IMR-90 (cell line): Measurements from ENCODE around the gene SKAP1. TPM values are rescaled to one million over a fixed set of nuclear protein-coding genes. Genes with fewer than 3 reads are reported as not detected.

Experiments
- ATAC-seq: fragments of 200-7000 bp; cut with Tn5 transposase; 2 replicates; pipeline ENCODE4 v1.9.1; 2020; ENCODE audit warnings: low read depth, mild to moderate bottlenecking, moderate library complexity
- BruUV-seq: library from RNA; stranded (reverse); fragments of 400-500 nt; replicated peaks from 2 replicates; lab custom pipeline; 2021; lab: Mats Ljungman, UMichigan
- CTCF ChIA-PET: fragments of 300-600 bp; formaldehyde crosslinking; extraction: SDS; loops from one replicate; lab custom pipeline; 2021; ENCODE audit warnings: antibody characterized with exemption; lab: Yijun Ruan, JAX
- POLR2A ChIA-PET: fragments of 300-600 bp; sonication (Branson Sonifier 250); formaldehyde crosslinking; loops from one replicate; lab custom pipeline; 2022; ENCODE audit warnings: antibody characterized with exemption; ENCODE audit not compliant: unreplicated experiment; lab: Charles Lee
- DNase-seq: peaks from one replicate; pipeline ENCODE4 v3.0.0; 2013
- H2AFZ ChIP-seq: replicated peaks from 2 replicates; pipeline ENCODE3; 2013; ENCODE audit warnings: low read length, mild to moderate bottlenecking; ENCODE audit not compliant: poor library complexity
- H2AK5ac ChIP-seq: 2 replicates; pipeline ENCODE4 v1.6.1; 2013; ENCODE audit warnings: low read depth, low read length, inconsistent platforms
- H2AK9ac ChIP-seq: replicated peaks from 2 replicates; pipeline ENCODE3; 2013; ENCODE audit warnings: mild to moderate bottlenecking, low read depth, low read length, moderate library complexity; ENCODE audit not compliant: poor library complexity
- H2BK120ac ChIP-seq: 2 replicates; pipeline ENCODE4 v1.6.1; 2013; ENCODE audit warnings: low read depth, low read length, inconsistent platforms
- H2BK15ac ChIP-seq: 3 replicates; pipeline ENCODE4 v1.6.1; 2013; ENCODE audit warnings: low read depth, low read length, inconsistent platforms
- H2BK20ac ChIP-seq: 2 replicates; pipeline ENCODE4 v1.6.1; 2013; ENCODE audit warnings: low read depth, mild to moderate bottlenecking, inconsistent platforms, low read length, moderate library complexity
- H2BK5ac ChIP-seq: 2 replicates; pipeline ENCODE4 v1.6.1; 2013; ENCODE audit warnings: mild to moderate bottlenecking, low read depth, low read length, inconsistent platforms; ENCODE audit not compliant: poor library complexity, severe bottlenecking
- H3K14ac ChIP-seq: replicated peaks from 2 replicates; pipeline ENCODE4 v1.6.1; 2013; ENCODE audit warnings: low read depth, low read length, inconsistent platforms
- H3K18ac ChIP-seq: 2 replicates; pipeline ENCODE4 v1.6.1; 2013; ENCODE audit warnings: low read depth, low read length, control low read depth
- H3K23ac ChIP-seq: 2 replicates; pipeline ENCODE4 v1.6.1; 2013; ENCODE audit warnings: low read depth, low read length, inconsistent platforms
- H3K27ac ChIP-seq: 2 replicates; pipeline ENCODE4 v1.5.1; 2013; ENCODE audit warnings: mild to moderate bottlenecking, control low read depth, low read length; ENCODE audit not compliant: insufficient read depth
- H3K27me3 ChIP-seq: 2 replicates; pipeline ENCODE4 v1.6.1; 2013; ENCODE audit warnings: low read length; ENCODE audit not compliant: control insufficient read depth, insufficient read depth
- H3K36me3 ChIP-seq: 2 replicates; pipeline ENCODE4 v1.6.1; 2013; ENCODE audit warnings: low read length, mixed read lengths; ENCODE audit not compliant: control insufficient read depth, insufficient read depth
- H3K4ac ChIP-seq: 2 replicates; pipeline ENCODE4 v1.6.1; 2013; ENCODE audit warnings: low read depth, low read length, inconsistent platforms
- H3K4me1 ChIP-seq: 2 replicates; pipeline ENCODE4 v1.6.1; 2013; ENCODE audit warnings: low read length, mixed read lengths; ENCODE audit not compliant: control insufficient read depth, insufficient read depth
- H3K4me2 ChIP-seq: 2 replicates; pipeline ENCODE4 v1.6.1; 2013; ENCODE audit warnings: low read depth, mild to moderate bottlenecking, control low read depth, low read length, moderate library complexity
- H3K4me3 ChIP-seq: 2 replicates; pipeline ENCODE4 v1.5.1; 2013; ENCODE audit warnings: low read depth, mild to moderate bottlenecking, control low read depth, low read length, moderate library complexity; ENCODE audit not compliant: insufficient read depth
- H3K56ac ChIP-seq: 2 replicates; pipeline ENCODE4 v1.6.1; 2013; ENCODE audit warnings: low read length, inconsistent platforms; ENCODE audit not compliant: insufficient read depth; ENCODE audit errors: extremely low read depth
- H3K79me1 ChIP-seq, 2 experiments: 2 replicates each; pipeline ENCODE4 v1.6.1; 2013; ENCODE audit warnings: low read length in 2 of 2, inconsistent platforms in 1 of 2, low read depth in 1 of 2
- H3K9ac ChIP-seq: 2 replicates; pipeline ENCODE4 v1.6.1; 2013; ENCODE audit warnings: low read depth, low read length, control low read depth
- H3K9me1 ChIP-seq: 2 replicates; pipeline ENCODE4 v1.6.1; 2013; ENCODE audit warnings: low read length, inconsistent platforms; ENCODE audit not compliant: insufficient read depth
- H3K9me3 ChIP-seq: 2 replicates; pipeline ENCODE4 v1.6.1; 2013; ENCODE audit warnings: low read length; ENCODE audit not compliant: control insufficient read depth, insufficient read depth
- H4K20me1 ChIP-seq: 2 replicates; pipeline ENCODE4 v1.6.1; 2013; ENCODE audit warnings: low read length, inconsistent platforms; ENCODE audit not compliant: insufficient read depth
- H4K5ac ChIP-seq: 2 replicates; pipeline ENCODE4 v1.6.1; 2013; ENCODE audit warnings: mild to moderate bottlenecking, low read depth, low read length, control low read depth
- H4K8ac ChIP-seq, 2 experiments: 2 replicates each; pipeline ENCODE4 v1.6.1; 2013; ENCODE audit warnings: low read depth in 2 of 2, low read length in 2 of 2, control low read depth in 1 of 2, inconsistent platforms in 1 of 2
- H4K91ac ChIP-seq: 2 replicates; pipeline ENCODE4 v1.6.1; 2013; ENCODE audit warnings: low read depth, low read length, inconsistent platforms; ENCODE audit not compliant: insufficient read depth
- BHLHE40 ChIP-seq: fragments of 150-350 bp; IDR thresholded peaks from 2 replicates; pipeline ENCODE4 v1.6.1; 2016; ENCODE audit warnings: mild to moderate bottlenecking, low read depth, low read length
- CEBPB ChIP-seq: IDR thresholded peaks from 2 replicates; pipeline ENCODE4 v1.6.1; 2012; ENCODE audit warnings: low read depth, low read length, improper control_type of control experiment
- CHD1 ChIP-seq: IDR thresholded peaks from 2 replicates; pipeline ENCODE4 v1.6.1; 2012; ENCODE audit warnings: low read depth, low read length, improper control_type of control experiment
- FOS ChIP-seq: fragments of 150-350 bp; IDR thresholded peaks from 2 replicates; pipeline ENCODE4 v1.6.1; 2016; ENCODE audit warnings: low read depth, low read length
- MAZ ChIP-seq: IDR thresholded peaks from 2 replicates; pipeline ENCODE4 v1.6.1; 2012; ENCODE audit warnings: low read depth, mild to moderate bottlenecking, low read length, improper control_type of control experiment, moderate library complexity, borderline replicate concordance
- MXI1 ChIP-seq: IDR thresholded peaks from 2 replicates; pipeline ENCODE4 v1.6.1; 2012; ENCODE audit warnings: low read depth, mild to moderate bottlenecking, low read length, moderate library complexity, borderline replicate concordance
- NFE2L2 ChIP-seq: fragments of 150-350 bp; IDR thresholded peaks from 2 replicates; pipeline ENCODE4 v1.6.1; 2016; ENCODE audit warnings: low read depth, mild to moderate bottlenecking, low read length
- POLR2A ChIP-seq: IDR thresholded peaks from 2 replicates; pipeline ENCODE4 v1.6.1; 2012; ENCODE audit warnings: mild to moderate bottlenecking, low read depth, low read length
- RAD21 ChIP-seq: IDR thresholded peaks from 2 replicates; pipeline ENCODE4 v1.6.1; 2012; ENCODE audit warnings: low read length, improper control_type of control experiment
- RCOR1 ChIP-seq: IDR thresholded peaks from 2 replicates; pipeline ENCODE4 v1.6.1; 2012; ENCODE audit warnings: mild to moderate bottlenecking, low read length, improper control_type of control experiment; ENCODE audit not compliant: insufficient replicate concordance
- RFX5 ChIP-seq: IDR thresholded peaks from 2 replicates; pipeline ENCODE4 v1.8.0; 2012; ENCODE audit warnings: low read depth, mild to moderate bottlenecking, low read length, moderate library complexity
- SMC3 ChIP-seq: fragments of 150-350 bp; IDR thresholded peaks from 2 replicates; pipeline ENCODE4 v1.6.1; 2016; ENCODE audit warnings: low read depth, mild to moderate bottlenecking, antibody characterized with exemption, low read length, moderate library complexity
- WGBS, 2 experiments: methylation state at CpG; one replicate each; pipeline versions ENCODE4 v1.1.5 to v1.1.7; 2013; ENCODE audit warnings: missing lambda C conversion rate in 2 of 2; ENCODE audit not compliant: insufficient read length in 1 of 2; ENCODE audit errors: extremely low coverage in 2 of 2; 5-methylcytosine and 5-hydroxymethylcytosine counted together
- dilution Hi-C: fragments of 300-500 bp; cut with HindIII; formaldehyde crosslinking; loops from one replicate; pipeline ENCODE4 v1.14.3; 2018; ENCODE audit warnings: low sequenced_read_pairs; ENCODE audit not compliant: unreplicated experiment
- in situ Hi-C: fragments of 300-500 bp; cut with MboI; formaldehyde crosslinking; loops from 3 replicates; pipeline ENCODE4 v1.14.3; 2019; ENCODE audit warnings: low sequenced_read_pairs, inconsistent platforms, mixed read lengths
- intact Hi-C: fragments of 100-400 bp; cut with micrococcal nuclease; formaldehyde crosslinking; loops from 2 replicates; pipeline ENCODE4 v1.10.0; 2022
- polyA plus RNA-seq, 3 experiments: library from polyadenylated mRNA; depleted of rRNA; stranded (reverse); fragments of >200 nt; gene quantifications; 2 replicates each; pipeline ENCODE4 v1.2.3, GENCODE V29; 2012; ENCODE audit warnings: low replicate concordance in 1 of 3
- total RNA-seq: library from RNA; depleted of rRNA; stranded (reverse); fragments of >200 nt; gene quantifications from 2 replicates; pipeline ENCODE4 v1.2.3, GENCODE V29; 2012
- TF ChIP-seq, protein P1 (sequence below): conservative IDR thresholded peaks from 2 replicates; pipeline ENCODE4 v1.5.1; 2012; ENCODE audit warnings: mild to moderate bottlenecking, low read depth, low read length, improper control_type of control experiment

Gene SKAP1
- total and polyA plus RNA-seq, 2 of the 4 experiments (the other 2 are of a cell fraction) = not detected

DNA sequence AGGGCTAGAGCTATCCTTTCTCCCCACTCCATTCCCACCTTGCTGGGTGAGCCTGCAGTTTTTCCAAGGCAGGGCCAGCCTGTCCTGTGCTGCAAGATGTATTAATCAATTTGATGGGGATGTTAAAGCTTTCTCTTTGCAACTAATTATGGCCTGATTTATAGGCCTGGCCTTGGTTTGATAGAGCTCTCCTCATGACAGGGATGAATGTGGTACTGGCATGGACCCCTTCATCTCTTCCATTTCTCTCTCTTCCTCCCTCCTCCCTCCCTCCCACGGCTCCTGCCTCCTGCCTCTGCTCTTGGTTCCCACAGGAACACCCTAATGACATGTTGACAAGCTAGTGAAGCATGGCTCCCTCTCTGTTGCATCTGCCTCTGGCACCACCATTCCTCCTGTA lies 47.2 kb upstream of the SKAP1 start:
- Histone ChIP-seq H3K56ac (no peak overlapping the region), H3K18ac (no peak overlapping the region), H3K4me2 (no peak overlapping the region), H2AFZ (peak overlapping the region; percentile 38), H3K36me3 (no peaks in the 10 kb centered on the region), H2BK20ac (peak overlapping the region; percentile 59; the same call in 1 of the 2 replicates), H2BK120ac (peak overlapping the region; percentile 39; the same call in 1 of the 2 replicates), H2BK15ac (peak overlapping the region; percentile 77; the same call in 1 of the 3 replicates), H3K9ac (no peak overlapping the region), H3K27me3 (no peaks in the 10 kb centered on the region), H4K5ac (no peak overlapping the region), H3K9me3 (no peaks in the 10 kb centered on the region), H3K27ac (no peak overlapping the region), H4K20me1 (no peaks in the 10 kb centered on the region), H4K91ac (0 out of 2 replicates have a peak overlapping the region, but pooled peaks have one; percentile 56), H2AK5ac (peak overlapping the region; percentile 48), H2AK9ac (no peak overlapping the region), H3K4ac (peak overlapping the region; percentile 51; the same call in 1 of the 2 replicates), H3K4me1 (peaks cover 8% of the 10 kb centered on the region), H3K14ac (peak overlapping the region; percentile 28; the same call in 1 of the 2 replicates), H4K8ac (no peak overlapping the region; a peak in 1 of 4 replicates), H3K4me3 (no peak overlapping the region), H3K9me1 (peaks cover 15% of the 10 kb centered on the region), H2BK5ac (no peak overlapping the region), H3K23ac (no peak overlapping the region), H3K79me1 (peaks cover 0 to 15% of the 10 kb centered on the region in 2 experiments; a peak in 3 of 4 replicates)
- POLR2A ChIA-PET = no interaction called here
- no TSS peak for BruUV-seq
- DNase-seq = no peak
- no peak for ATAC-seq
- no peak for TF ChIP-seq POLR2A
- no peak for TF ChIP-seq MXI1
- TF ChIP-seq SMC3 = no peak
- no peak for TF ChIP-seq CEBPB
- no peak for TF ChIP-seq MAZ
- no peak for TF ChIP-seq BHLHE40
- TF ChIP-seq, protein P1, sequence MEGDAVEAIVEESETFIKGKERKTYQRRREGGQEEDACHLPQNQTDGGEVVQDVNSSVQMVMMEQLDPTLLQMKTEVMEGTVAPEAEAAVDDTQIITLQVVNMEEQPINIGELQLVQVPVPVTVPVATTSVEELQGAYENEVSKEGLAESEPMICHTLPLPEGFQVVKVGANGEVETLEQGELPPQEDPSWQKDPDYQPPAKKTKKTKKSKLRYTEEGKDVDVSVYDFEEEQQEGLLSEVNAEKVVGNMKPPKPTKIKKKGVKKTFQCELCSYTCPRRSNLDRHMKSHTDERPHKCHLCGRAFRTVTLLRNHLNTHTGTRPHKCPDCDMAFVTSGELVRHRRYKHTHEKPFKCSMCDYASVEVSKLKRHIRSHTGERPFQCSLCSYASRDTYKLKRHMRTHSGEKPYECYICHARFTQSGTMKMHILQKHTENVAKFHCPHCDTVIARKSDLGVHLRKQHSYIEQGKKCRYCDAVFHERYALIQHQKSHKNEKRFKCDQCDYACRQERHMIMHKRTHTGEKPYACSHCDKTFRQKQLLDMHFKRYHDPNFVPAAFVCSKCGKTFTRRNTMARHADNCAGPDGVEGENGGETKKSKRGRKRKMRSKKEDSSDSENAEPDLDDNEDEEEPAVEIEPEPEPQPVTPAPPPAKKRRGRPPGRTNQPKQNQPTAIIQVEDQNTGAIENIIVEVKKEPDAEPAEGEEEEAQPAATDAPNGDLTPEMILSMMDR = no peak
- TF ChIP-seq RCOR1 = no peak
- no peak for TF ChIP-seq CHD1
- TF ChIP-seq NFE2L2 = no peak
- no peak for TF ChIP-seq FOS
- no peak for TF ChIP-seq RAD21
- no peak for TF ChIP-seq RFX5
- WGBS, 2 experiments = no CpG with 5 or more reads among the region's 1 CpG
- intact Hi-C loops (no loop called here), dilution Hi-C loops (no loop called here), in situ Hi-C loops (no loop called here)
- CTCF ChIA-PET = interaction anchor here (0.7 kb wide), 1 partner anchor 9 kb away, joined by 3 read pairs; no protein-coding TSS in a partner anchor
